Activated CD8-positive, alpha-beta memory T cell treated with anti-CD3 and anti-CD28 coated beads for 36 hours (primary cell): Measurements from ENCODE around the gene PARP11. TPM values are rescaled to one million over a fixed set of nuclear protein-coding genes. Genes with fewer than 3 reads are reported as not detected.

ENCODE experiments used
- CTCF ChIA-PET: fragments of 350-600 bp; sonication (Branson Sonifier 250); formaldehyde crosslinking; loops from one replicate; lab custom pipeline; 2021; ENCODE audit warnings: antibody characterized with exemption; lab: Charles Lee
- POLR2A ChIA-PET: fragments of 350-600 bp; sonication (Branson Sonifier 250); formaldehyde crosslinking; loops from one replicate; lab custom pipeline; 2021; ENCODE audit warnings: antibody characterized with exemption; lab: Charles Lee
- total RNA-seq, 2 experiments: library from RNA; stranded (reverse); gene quantifications; one replicate each; pipeline ENCODE4 v1.2.3, GENCODE V29; 2021

PARP11 gene
- total RNA-seq = 10 to 100 TPM; 12.4 to 12.5 TPM

GRCh38 chr12:3872800-3873636 lies at the start of gene PARP11:
Gene PARP11 (minus strand): TSS chr12:3873399. CDS start chr12:3873229, 170 bp downstream.
- CTCF ChIA-PET = interaction anchor here (1.1 kb wide), 1 partner anchor 12 kb away, joined by 3 read pairs; no protein-coding TSS in a partner anchor
- POLR2A ChIA-PET = interaction anchor here (0.8 kb wide), 1 partner anchor 24 kb away, joined by 3 read pairs; no protein-coding TSS in a partner anchor

GRCh38 chr12:3922033-3922432 lies 48.8 kb upstream of the PARP11 start:
- ChIA-PET POLR2A (no interaction called here), CTCF (no interaction called here)

GRCh38 chr12:3921526-3921925 lies 48.3 kb upstream of the PARP11 start:
- ChIA-PET CTCF (no interaction called here), POLR2A (no interaction called here)

DNA sequence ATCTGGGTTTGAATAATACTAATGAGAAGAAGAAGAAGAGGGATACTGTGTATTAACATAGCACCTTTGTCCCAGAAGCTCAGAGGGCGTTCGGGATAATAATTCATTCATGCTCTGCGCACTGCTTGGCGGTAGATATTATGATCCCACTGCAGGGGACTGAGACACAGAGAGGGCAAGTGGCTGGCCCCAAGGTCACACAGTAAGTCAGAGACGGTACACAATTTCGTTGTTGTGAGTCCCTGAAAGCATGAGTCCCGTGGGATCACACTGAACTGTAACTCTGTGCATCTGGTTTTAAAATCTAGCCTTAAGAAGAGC lies 47.9 kb upstream of the PARP11 start:
- POLR2A ChIA-PET = no interaction called here
- CTCF ChIA-PET = no interaction called here

GRCh38 chr12:3920351-3921150 lies 47.4 kb upstream of the PARP11 start:
- ChIA-PET POLR2A (no interaction called here), CTCF (interaction anchor here (1.1 kb wide), 1 partner anchor 21 kb away, joined by 3 read pairs; no protein-coding TSS in a partner anchor)

- ChIA-PET POLR2A (no interaction called here), CTCF (no interaction called here)
These were observed 40.1 kb upstream of the PARP11 start for GRCh38 chr12:3913278-3913677.

GRCh38 chr12:3912863-3913262 lies 39.7 kb upstream of the PARP11 start:
- CTCF ChIA-PET = no interaction called here
- POLR2A ChIA-PET = no interaction called here

GRCh38 chr12:3911409-3911808 lies 38.2 kb upstream of the PARP11 start:
- CTCF ChIA-PET = no interaction called here
- POLR2A ChIA-PET = no interaction called here

DNA sequence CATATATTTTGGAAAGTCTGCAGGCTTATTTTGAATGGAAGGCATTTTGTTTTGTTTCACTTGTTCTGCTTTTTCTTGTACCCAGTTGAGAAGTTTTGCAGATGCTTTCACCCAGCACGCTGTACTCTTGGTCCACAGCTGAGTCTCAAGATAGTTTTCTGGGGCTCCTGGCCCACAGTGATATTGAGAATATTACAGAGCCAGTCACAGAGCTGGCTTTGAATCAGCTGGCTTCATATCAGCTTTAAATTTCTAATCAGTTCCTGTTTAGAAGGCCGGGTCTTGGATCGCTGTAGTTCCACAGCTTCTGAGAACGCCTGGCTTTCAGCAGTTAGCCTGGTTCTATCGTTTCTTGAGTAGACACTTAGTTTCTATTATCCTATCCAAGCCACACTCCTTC lies 32.5 kb upstream of the PARP11 start:
- POLR2A ChIA-PET = no interaction called here

DNA sequence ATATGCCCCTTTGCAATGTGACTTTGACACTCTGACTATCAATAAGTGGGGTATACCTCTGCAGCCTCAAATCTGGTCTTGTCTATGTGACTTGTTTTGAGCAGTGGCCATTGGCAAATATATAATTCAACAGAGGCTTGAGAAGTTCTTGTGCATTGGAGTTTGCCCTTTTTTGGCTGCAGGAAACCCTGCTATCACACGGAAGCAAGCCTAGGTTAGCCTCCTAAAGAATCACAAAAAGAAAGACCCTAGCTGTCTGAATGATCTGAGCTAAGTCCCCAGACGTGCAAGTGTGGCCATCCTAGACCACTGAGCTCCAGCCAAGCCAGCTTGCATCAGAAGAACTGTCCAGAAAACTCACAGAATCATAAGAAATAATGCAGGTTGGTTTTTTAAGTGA lies 31.8 kb upstream of the PARP11 start:
- ChIA-PET CTCF (no interaction called here), POLR2A (no interaction called here)

More for the DNA sequence above, 32.5 kb upstream of the PARP11 start:
- CTCF ChIA-PET = no interaction called here

DNA sequence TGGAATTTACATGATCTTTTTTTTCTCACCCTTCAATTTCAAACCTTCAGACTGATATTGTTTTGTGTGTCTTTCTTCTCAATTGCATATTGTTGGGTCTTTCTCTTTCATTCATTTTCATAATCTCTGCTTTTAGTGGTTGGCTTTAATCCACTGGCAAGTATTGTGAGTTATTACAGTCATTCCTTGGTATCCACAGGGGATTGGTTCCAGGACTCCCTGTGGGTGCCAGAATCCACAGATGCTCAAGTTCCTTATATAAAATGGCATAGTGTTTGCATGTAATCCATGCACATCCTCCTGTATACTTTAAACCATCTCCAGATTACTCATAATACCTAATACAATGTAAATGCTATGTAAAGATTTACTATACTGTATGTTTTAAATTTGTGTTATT lies 29.7 kb upstream of the PARP11 start:
- CTCF ChIA-PET = no interaction called here
- POLR2A ChIA-PET = no interaction called here

DNA sequence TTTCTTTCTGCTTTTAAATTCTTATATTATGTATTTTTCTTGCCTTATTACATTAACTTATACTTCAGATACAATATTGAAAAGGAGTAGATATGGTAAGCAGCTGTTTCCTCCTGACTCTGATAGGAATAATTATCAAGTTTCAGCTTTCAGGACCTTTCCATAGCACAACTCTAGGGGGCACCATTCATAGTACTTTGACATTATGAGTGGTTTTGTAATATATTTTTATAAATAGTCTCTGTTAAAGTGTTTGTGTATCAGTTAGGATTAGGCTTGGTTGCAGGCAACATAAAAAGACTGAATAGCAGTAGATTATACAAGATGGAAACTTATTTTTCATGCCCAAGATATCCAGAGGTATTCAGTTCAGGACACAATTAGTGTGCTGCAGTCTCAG lies 27.9 kb upstream of the PARP11 start:
- CTCF ChIA-PET = no interaction called here
- POLR2A ChIA-PET = no interaction called here

GRCh38 chr12:3898756-3899155 lies 25.6 kb upstream of the PARP11 start:
- ChIA-PET CTCF (interaction anchor here (1.6 kb wide), 2 partner anchors 11 to 22 kb away, joined by 3 to 4 read pairs; no protein-coding TSS in a partner anchor), POLR2A (no interaction called here)

DNA sequence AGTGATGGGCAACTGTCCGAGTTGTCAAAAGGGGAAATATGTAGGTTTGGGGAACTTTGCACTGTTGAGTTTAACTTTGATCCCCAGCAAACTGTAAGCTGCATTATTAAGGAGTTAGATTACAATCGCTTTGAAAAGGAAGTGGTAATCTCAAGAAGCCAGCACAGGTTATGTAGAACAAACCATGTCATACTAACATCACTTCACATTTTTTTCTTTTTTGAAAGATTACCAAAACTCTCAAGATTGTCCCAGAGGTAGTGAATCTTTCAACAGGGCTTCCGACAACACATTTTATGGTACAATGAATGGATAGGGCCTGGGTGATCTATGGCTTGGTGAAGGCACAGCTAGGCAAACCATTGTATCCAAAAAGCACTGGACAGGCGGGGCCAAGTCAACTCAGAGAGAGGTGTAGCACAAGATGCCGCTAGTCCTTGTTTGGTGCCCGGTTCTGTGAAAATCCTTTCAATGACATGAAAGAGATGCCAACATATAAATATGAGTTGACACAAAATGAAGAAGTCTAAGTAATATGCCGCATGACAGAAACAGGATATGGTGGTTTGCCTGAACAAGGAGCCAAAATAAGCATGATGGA lies 24.3 kb upstream of the PARP11 start:
- ChIA-PET POLR2A (interaction anchor here (0.6 kb wide), 1 partner anchor 372 kb away, joined by 5 read pairs; no protein-coding TSS in a partner anchor), CTCF (interaction anchor here (0.6 to 2.6 kb wide), 3 partner anchors 11 to 404 kb away, joined by 3 to 6 read pairs (median 3); no protein-coding TSS in a partner anchor)

GRCh38 chr12:3896801-3897351 lies 23.7 kb upstream of the PARP11 start:
- ChIA-PET CTCF (interaction anchor here (0.6 to 2.6 kb wide), 5 partner anchors 11 to 405 kb away, joined by 3 to 6 read pairs (median 3); no protein-coding TSS in a partner anchor), POLR2A (interaction anchor here (0.7 kb wide), 1 partner anchor 23 kb away, joined by 3 read pairs; the partner anchor contains the start of gene PARP11)

DNA sequence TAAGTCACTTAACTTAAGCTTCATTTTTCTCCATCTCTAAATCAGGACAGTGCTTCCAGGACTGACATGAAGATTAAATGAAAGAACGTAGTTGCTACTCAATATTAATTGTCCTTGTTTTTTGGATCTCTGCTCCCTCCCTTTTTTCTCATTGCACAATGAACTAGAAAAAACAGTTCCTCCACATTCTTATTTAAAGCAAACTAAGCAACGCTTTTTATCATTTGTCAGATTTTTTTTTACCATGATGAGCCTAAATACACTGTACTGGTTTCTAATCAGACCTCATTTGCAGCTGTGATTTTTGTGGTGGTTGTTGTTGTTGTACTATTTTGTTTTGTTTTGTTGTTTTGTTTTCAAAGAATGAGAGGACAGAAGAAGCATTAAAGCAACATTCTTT lies 23.2 kb upstream of the PARP11 start:
- ChIA-PET POLR2A (interaction anchor here (0.7 kb wide), 1 partner anchor 23 kb away, joined by 3 read pairs; the partner anchor contains the start of gene PARP11), CTCF (interaction anchor here (0.9 to 2.6 kb wide), 3 partner anchors 10 to 59 kb away, joined by 3 to 6 read pairs (median 3); no protein-coding TSS in a partner anchor)

DNA sequence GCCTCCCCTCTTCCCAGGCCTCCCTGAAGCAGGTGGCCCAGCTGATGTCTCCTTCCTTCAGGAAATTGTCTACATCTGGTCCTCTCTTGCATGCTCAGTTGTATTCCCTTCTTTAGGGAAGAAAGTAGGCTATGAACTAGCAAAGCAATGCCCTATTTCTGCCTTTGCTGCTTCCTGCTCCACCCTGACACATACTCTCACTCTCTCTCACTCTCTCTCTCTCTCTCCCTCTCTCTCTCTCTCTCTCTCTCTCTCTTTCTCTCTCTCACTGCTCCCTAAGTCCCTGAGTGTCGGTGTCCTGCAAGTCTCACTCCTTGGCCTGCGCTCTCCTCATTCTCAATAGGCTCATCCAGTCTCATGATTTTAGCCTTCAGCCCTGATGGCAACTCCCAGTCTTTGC lies 19.4 kb upstream of the PARP11 start:
- ChIA-PET CTCF (no interaction called here), POLR2A (interaction anchor here (0.6 kb wide), 1 partner anchor 300 kb away, joined by 5 read pairs; no protein-coding TSS in a partner anchor)

DNA sequence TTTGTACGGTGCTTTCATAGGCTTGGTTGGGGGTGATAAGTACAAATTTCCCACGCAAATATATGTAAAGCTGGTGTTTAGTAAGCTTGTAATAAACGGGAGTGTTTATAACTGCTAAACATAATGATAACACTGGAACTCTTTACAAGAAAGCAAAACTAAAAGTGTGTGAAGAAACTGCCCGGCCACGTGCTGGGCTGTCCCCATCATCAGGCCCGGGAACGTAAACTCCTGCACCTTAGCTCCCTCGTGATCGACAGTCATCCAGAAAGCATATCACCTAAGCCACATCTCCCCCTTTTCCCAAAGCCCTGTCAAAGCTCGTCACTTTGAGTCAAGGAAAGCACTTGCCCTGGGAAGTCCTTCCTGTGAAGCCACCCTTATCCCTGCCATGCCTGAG lies 18.0 kb upstream of the PARP11 start:
- ChIA-PET POLR2A (no interaction called here), CTCF (interaction anchor here (1.4 kb wide), 1 partner anchor 386 kb away, joined by 4 read pairs; no protein-coding TSS in a partner anchor)

GRCh38 chr12:3888659-3889058 lies 15.5 kb upstream of the PARP11 start:
- ChIA-PET CTCF (no interaction called here), POLR2A (interaction anchor here (0.5 kb wide), 1 partner anchor 208 kb away, joined by 5 read pairs; no protein-coding TSS in a partner anchor)
